ENCODE data around the gene LONRF2. TPM values are rescaled to one million over a fixed set of nuclear protein-coding genes. Genes with fewer than 3 reads are reported as not detected.

LONRF2 gene
- total RNA-seq, 6 experiments from 2014 or later = not detected

DNA sequence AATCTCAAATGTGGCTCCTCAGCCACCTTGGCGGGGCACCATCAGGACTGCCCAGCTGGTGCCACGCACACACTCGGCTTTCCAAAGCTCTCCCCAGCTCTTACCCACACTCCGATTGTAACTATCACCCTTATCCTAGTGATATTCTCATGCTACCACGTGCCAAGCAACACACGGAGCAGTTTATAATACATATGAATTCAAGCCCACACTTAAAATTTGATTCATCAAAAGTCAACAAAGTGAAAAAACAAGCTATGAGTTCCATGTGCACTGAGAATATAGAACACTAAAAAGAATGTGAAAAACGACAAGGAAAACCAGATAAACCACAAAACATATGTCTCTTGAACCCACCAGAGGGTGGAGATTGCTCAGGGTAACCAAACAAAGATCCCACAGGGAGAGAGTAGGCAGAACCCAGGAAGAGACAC lies 31.6 kb downstream of the LONRF2 start:
- no peak for DNase-seq
- TF ChIP-seq CTCF (IDR thresholded peaks at IDR 0.05) = no peak
- Mint-ChIP-seq H3K36me3 (ENCODE audit: low read depth) (no peaks in the 10 kb centered on the region), H3K27me3 (ENCODE audit: insufficient read depth) (peaks cover 6% of the 10 kb centered on the region; the same call in 1 of the 2 replicates), H3K27ac (no peak overlapping the region), H3K4me1 (ENCODE audit: low read depth) (peaks cover 5% of the 10 kb centered on the region), H3K4me3 (no peak overlapping the region), H3K9me3 (no peaks in the 10 kb centered on the region)

GRCh38 chr2:100289020-100289419 lies 33.3 kb downstream of the LONRF2 start:
- Mint-ChIP-seq H3K4me1 (ENCODE audit: low read depth) (peaks cover 10% of the 10 kb centered on the region), H3K36me3 (ENCODE audit: low read depth) (no peaks in the 10 kb centered on the region), H3K4me3 (no peak overlapping the region), H3K27ac (no peak overlapping the region), H3K9me3 (no peaks in the 10 kb centered on the region), H3K27me3 (ENCODE audit: insufficient read depth) (peaks cover 7% of the 10 kb centered on the region; the same call in 1 of the 2 replicates)
- DNase-seq = no peak
- TF ChIP-seq CTCF (IDR thresholded peaks at IDR 0.05) = no peak

- no peak overlapping the region for H3K27ac Mint-ChIP-seq
- H3K4me1 Mint-ChIP-seq (ENCODE audit: low read depth) = peaks cover 20% of the 10 kb centered on the region
- no peak overlapping the region for H3K4me3 Mint-ChIP-seq
- peaks cover 17% of the 10 kb centered on the region; the same call in 1 of the 2 replicates for H3K27me3 Mint-ChIP-seq (ENCODE audit: insufficient read depth)
- no peaks in the 10 kb centered on the region for H3K9me3 Mint-ChIP-seq
- no peak for DNase-seq
- H3K36me3 Mint-ChIP-seq (ENCODE audit: low read depth) = no peaks in the 10 kb centered on the region
- TF ChIP-seq CTCF (IDR thresholded peaks at IDR 0.05) = no peak
Measured at GRCh38 chr2:100286318-100286717, 36.0 kb downstream of the LONRF2 start.

DNA sequence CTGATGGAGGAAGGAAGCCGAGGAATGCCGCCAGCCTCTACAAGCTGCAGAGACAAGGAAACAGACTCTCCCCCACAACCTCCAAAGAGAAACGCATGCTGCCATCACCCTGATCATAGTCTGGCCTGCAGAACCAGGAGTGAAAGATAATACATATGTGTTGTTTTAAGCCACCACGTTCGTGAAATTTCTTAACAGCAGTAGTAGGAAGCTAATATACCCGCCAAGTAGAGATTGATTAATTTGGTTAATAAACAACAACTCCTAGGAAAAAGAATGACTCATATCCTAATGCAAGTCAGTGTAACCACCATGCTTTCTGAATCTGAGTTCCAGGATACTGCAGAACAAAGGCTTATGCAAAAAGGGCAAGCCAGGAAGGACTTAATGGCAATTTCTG lies 36.6 kb downstream of the LONRF2 start:
- no peak overlapping the region for H3K4me3 Mint-ChIP-seq
- no peaks in the 10 kb centered on the region for H3K9me3 Mint-ChIP-seq
- H3K27me3 Mint-ChIP-seq (ENCODE audit: insufficient read depth) = peaks cover 17% of the 10 kb centered on the region; the same call in 1 of the 2 replicates
- no peak for TF ChIP-seq CTCF (IDR thresholded peaks at IDR 0.05)
- peaks cover 20% of the 10 kb centered on the region for H3K4me1 Mint-ChIP-seq (ENCODE audit: low read depth)
- H3K27ac Mint-ChIP-seq = no peak overlapping the region
- no peaks in the 10 kb centered on the region for H3K36me3 Mint-ChIP-seq (ENCODE audit: low read depth)
- peak; percentile 21 for DNase-seq

DNA sequence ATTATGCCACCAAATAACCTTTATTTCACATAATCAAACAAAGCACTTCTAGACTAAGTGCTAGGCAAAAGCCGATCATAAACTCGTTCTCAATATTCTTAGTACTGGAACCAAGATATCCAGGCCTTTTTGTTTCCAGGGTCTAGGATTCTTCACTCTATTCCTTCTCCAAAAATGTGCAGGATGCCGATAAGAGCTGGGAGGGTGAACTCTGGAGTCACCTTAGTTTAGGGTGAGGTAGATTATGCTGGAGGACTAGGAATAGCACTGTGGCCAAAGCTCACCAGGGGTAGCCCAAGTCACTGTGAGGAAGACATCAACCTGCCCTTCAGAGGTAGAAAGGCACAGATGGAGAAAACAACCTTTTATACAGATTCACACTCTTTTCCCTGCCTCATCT lies 37.3 kb downstream of the LONRF2 start:
- no peak overlapping the region for H3K27ac Mint-ChIP-seq
- no peak for DNase-seq
- no peak overlapping the region for H3K4me3 Mint-ChIP-seq
- peaks cover 21% of the 10 kb centered on the region for H3K27me3 Mint-ChIP-seq (ENCODE audit: insufficient read depth)
- H3K4me1 Mint-ChIP-seq (ENCODE audit: low read depth) = peaks cover 20% of the 10 kb centered on the region
- H3K9me3 Mint-ChIP-seq = no peaks in the 10 kb centered on the region
- no peaks in the 10 kb centered on the region for H3K36me3 Mint-ChIP-seq (ENCODE audit: low read depth)
- TF ChIP-seq CTCF (IDR thresholded peaks at IDR 0.05) = no peak
